GM18502 (cell line): Measurements from ENCODE around the gene MAP3K2.
A peak's percentile ranks its signal among the peaks of the same experiment; 100 is the strongest.

Experiments used
- ATAC-seq: cut with Tn5 transposase; IDR thresholded peaks from one replicate; pipeline ENCODE4 v1.9.1; 2021; ENCODE audit warnings: mild to moderate bottlenecking; ENCODE audit not compliant: unreplicated experiment, poor library complexity

MAP3K2 gene

GRCh38 chr2:127386764-127387654 is 766 bp downstream of the MAP3K2 start:
- peak; percentile 66 for ATAC-seq

DNA sequence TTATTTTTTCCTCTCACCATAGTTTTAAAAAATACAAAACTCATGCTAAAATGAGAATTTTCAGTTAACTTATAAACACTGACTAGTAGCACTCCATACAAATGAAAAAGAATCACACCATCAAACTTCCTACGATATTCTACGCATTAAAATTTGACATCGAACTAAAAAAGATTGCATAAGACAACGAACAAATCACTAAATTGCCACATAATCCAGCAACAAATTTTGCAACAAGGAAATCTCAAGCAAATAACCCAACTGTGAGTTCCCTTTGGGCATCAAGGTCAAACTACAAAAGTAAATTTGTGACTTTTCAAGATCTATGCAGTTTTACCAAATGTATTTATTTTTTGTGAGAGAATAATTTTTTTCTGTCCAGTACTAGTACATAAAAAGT is 1.5 kb downstream of the MAP3K2 start:
- ATAC-seq: no peak

DNA sequence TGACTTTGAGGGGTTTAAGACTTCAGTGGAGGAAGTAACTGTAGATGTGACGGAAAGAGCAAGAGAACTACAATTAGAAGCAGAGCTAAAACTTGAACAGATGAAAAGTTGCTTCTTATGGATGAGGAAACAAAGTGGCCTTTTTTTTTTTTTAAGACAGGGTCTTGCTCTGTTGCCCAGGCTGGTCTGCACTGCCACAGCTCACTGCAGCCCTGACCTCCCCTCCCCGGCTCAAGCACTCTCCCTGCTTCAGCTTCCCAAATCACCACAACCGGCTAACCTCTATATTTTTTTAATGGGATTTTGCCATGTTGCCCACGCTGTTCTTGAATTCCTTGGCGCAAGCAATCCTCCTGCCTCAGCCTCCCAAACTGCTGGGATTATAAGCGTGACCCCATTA is 3.2 kb downstream of the MAP3K2 start:
- no peak for ATAC-seq

GRCh38 chr2:127382831-127383230 is 4.9 kb downstream of the MAP3K2 start:
- ATAC-seq: no peak

- ATAC-seq: no peak
Observed at GRCh38 chr2:127381762-127382161, 6.0 kb downstream of the MAP3K2 start.

- no peak for ATAC-seq
Observed at GRCh38 chr2:127379712-127380355, 7.9 kb downstream of the MAP3K2 start.

DNA sequence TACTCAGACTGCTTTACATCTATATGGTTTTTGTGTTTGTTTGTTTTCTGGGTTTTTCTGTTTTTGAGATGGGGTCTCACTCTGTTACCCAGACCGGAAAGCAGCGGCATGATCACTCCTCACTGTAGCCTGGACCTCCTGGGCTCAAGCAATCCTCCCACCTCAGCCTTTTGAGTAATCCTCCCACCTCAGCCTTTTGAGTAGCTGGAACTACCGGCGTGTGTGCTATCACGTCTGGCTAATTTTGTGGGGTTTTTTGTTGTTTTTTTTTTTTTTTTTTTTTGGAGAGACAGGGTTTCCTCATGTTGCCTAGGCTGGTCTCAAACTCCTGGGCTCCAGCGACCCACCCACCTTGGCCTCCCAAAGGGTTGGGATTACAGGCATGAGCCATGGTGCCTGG is 9.1 kb downstream of the MAP3K2 start:
- ATAC-seq: no peak

- no peak for ATAC-seq
Observed at GRCh38 chr2:127377262-127377661, 10.5 kb downstream of the MAP3K2 start.

GRCh38 chr2:127376257-127376656 is 11.5 kb downstream of the MAP3K2 start:
- no peak for ATAC-seq

GRCh38 chr2:127373362-127374083 is 14.3 kb downstream of the MAP3K2 start:
- ATAC-seq: no peak

DNA sequence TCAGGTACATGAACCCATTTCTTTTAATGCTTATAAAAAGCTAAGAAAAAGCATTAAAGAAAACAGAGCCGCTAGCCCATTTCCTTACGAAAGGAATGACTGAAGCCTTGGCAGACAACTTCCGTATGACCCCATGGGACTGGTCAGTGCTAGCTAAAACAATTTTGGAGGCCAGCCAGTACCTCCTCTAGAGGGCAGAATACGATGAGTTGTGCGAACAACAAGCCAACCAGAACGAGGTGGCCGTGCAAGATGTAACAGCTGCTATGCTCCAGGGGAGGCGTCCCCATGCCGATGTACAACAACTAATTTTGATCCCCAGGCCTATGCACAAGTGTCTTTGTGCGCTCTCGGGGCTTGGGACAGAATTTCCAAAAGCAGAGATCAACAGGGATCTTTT is 16.7 kb downstream of the MAP3K2 start:
- ATAC-seq: no peak

- no peak for ATAC-seq
Observed at GRCh38 chr2:127370010-127370409, 17.8 kb downstream of the MAP3K2 start.

DNA sequence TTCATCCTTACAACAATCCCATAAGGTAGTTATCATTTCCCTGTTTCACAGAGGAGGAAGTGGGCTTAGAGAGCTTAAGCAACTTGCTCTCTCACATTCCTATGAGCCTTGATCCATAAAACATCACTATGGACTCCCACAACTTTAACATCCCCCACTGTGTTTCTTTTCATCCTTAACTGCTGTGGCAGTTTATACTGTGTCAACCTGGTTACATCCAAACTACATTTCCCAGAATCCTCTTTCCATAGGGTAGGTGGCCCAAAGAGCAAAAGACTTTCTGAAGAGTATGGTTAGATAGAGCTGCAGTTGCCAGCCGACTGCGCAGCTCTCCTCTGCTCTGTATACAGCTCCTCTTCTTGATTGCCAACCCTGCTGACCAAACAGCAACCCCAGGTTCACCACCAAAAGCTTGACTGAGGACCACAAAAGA is 22.5 kb downstream of the MAP3K2 start:
- ATAC-seq: no peak

DNA sequence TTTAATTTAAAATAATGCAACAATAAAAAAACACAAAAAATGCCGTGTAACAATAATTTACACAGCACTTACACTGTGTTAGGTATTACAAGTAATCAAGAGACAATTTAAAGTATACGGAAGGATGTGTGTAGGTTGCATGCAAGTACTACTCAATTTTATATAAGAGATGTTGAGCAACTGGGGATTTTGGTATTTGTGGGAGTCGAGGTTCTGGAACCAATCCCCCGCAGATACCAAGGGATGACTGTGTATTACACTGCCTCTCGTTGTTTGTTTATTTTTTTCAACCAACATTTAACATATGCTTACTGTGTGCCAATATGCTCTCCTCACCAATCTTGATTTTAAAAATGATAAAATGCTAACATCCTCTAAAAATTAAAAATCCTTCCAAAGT is 24.8 kb downstream of the MAP3K2 start:
- ATAC-seq: no peak

DNA sequence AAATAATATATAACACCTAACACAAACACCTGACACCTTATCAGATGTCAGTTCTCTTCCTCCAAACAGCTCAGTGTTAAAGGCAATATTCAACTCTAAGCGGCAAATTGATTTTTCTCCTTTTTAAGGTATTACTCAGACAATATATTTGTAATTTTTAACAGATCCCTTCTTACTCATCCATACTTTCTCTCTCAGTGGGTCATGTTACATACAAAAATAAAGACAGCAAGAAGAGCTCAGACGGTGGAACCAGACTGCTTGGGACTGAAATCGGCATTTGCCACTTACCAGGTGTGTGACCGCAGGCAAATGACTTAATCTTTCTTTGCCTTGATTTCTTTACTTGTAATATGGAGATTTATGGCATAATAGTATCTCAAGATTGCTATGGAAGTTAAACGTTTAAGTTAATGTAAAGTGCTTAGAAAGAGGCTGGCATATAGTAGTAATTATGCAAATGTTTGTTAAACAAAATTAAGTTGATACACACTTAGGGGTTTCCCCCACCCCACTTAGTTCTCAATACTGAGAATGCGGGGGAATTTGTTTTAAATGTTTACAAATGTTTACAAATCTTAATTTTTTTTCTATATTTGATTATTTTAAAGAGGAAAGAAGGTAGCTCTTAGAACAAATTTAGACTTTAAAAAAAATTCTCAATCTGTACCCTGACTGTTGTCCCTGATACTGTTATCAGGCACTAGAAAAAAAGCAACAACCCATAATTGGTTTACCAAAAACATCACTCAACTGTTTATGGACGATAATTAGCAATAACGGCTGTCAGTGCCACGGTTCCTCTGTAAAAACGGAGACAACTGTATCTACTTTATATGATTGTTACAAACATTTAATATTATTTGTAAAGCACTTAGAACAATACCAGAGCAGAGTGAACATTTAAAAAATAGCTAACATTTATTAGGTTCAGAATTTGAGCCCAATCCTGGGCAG is 25.6 kb downstream of the MAP3K2 start:
- ATAC-seq: no peak

DNA sequence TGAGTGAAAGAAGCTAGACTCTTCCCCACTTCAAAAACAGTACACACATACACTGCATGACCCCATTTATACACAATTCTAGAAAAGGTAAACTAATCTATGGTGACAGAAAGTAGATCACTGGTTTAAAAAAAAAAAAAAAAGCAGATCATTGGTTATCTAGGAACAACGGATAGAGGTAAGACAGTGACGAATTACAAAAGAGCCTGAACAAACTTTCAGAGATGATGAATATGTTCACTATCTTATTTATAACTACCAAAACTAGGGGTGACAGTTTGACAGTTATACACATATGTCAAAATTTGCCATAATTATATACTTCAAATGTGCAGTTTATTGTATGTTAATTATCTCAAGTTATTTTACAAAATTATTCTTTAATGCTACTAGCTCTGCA is 27.5 kb downstream of the MAP3K2 start:
- no peak for ATAC-seq

DNA sequence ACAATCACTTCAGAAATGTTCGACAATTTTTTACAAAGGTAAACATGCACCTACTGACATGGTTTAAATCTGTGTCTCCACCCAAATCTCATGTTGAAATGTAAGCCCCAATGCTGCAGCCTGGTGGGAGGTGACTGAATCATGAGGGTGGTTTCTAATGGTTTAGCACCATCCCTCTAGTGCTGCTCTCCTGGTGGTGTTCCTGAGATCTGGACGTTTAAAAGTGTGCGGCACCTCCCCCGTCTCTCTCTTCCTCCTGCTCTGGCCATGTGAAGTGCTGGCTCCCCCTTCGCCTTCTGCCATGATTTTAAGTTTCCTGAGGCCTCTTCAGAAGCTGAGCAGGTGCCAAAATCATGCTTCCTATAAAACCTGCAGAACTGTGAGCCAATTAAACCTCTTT is 28.3 kb downstream of the MAP3K2 start:
- no peak for ATAC-seq

GRCh38 chr2:127358971-127359370 is 28.8 kb downstream of the MAP3K2 start:
- ATAC-seq: no peak

- ATAC-seq: no peak
Observed at GRCh38 chr2:127358044-127358443, 29.7 kb downstream of the MAP3K2 start.

DNA sequence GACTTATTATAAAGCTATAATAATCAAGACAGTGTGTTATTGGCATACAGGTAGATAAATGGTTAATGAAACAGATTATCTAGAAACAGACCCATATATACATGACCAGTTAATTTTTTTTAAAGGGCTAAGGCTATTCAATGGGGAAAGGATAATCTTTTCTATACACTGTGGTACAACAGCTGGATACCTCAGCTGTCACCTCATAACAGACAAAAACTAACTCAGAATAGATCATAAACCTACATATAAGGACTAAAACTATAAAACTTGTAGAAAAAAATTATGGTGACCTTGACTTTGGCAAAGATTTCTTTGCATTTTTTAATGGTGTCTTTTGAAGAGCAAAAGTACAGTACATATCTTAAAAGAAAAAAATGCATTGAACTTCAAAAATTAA is 30.2 kb downstream of the MAP3K2 start:
- no peak for ATAC-seq
